GM21447 (cell line): ENCODE results near the gene SPRYD3.
A peak's percentile ranks its signal among the peaks of the same experiment; 100 is the strongest.
"Not testable (repeated sequence)": the region's sequence is repeated elsewhere in the genome, so short reads cannot be mapped to it uniquely, and the experiment has no call there.

ENCODE experiments used
- ATAC-seq: cut with Tn5 transposase; IDR thresholded peaks from one replicate; pipeline ENCODE4 v1.9.1; 2021; ENCODE audit not compliant: unreplicated experiment

SPRYD3 gene

GRCh38 chr12:53051881-53052412 lies 27.2 kb downstream of the SPRYD3 start:
- no peak for ATAC-seq

- ATAC-seq, result no peak
These were observed 27.9 kb downstream of the SPRYD3 start for GRCh38 chr12:53051058-53051880.

GRCh38 chr12:53050426-53051057 lies 28.6 kb downstream of the SPRYD3 start:
- no peak for ATAC-seq

- no peak for ATAC-seq
These were observed 29.4 kb downstream of the SPRYD3 start, which contains the start of gene TNS2 for GRCh38 chr12:53049571-53050318. Gene TNS2 (plus strand): TSS chr12:53050065. CDS start chr12:53050186, 121 bp downstream.

- no peak for ATAC-seq
These were observed 30.3 kb downstream of the SPRYD3 start for GRCh38 chr12:53048780-53049401.

- ATAC-seq, result no peak
These were observed 31.0 kb downstream of the SPRYD3 start for GRCh38 chr12:53048033-53048779.

GRCh38 chr12:53047221-53048032 lies 31.8 kb downstream of the SPRYD3 start:
- peak; percentile 56 for ATAC-seq

- peak; percentile 49 for ATAC-seq
These were observed 32.5 kb downstream of the SPRYD3 start for GRCh38 chr12:53046655-53047220.

GRCh38 chr12:53045696-53046045 lies 33.5 kb downstream of the SPRYD3 start:
- no peak for ATAC-seq

- ATAC-seq, result no peak
These were observed 34.1 kb downstream of the SPRYD3 start for GRCh38 chr12:53044896-53045695.

- no peak for ATAC-seq
These were observed 35.1 kb downstream of the SPRYD3 start for GRCh38 chr12:53044052-53044581.

GRCh38 chr12:53042607-53043454 lies 36.4 kb downstream of the SPRYD3 start:
- ATAC-seq, result no peak

- no peak for ATAC-seq
These were observed 39.3 kb downstream of the SPRYD3 start for GRCh38 chr12:53039851-53040250.

- ATAC-seq, result no peak
These were observed 42.4 kb downstream of the SPRYD3 start for GRCh38 chr12:53036802-53037201.

- ATAC-seq, result no peak
These were observed 44.7 kb downstream of the SPRYD3 start for GRCh38 chr12:53034459-53034858.

- ATAC-seq, result not testable (repeated sequence)
These were observed 45.4 kb downstream of the SPRYD3 start for GRCh38 chr12:53033832-53034231.

- no peak for ATAC-seq
These were observed 47.6 kb downstream of the SPRYD3 start for GRCh38 chr12:53031616-53032015.
